Neural progenitor cell (in vitro differentiated cells): Measurements from ENCODE around the gene ADARB2. TPM values are rescaled to one million over a fixed set of nuclear protein-coding genes. Genes with fewer than 3 reads are reported as not detected.

Experiments
- DNase-seq: peaks from one replicate; pipeline ENCODE4 v3.0.0-alpha.2; 2016; ENCODE audit warnings: low spot score
- H2AFZ ChIP-seq: fragments of 200-600 bp; sonication (generic); replicated peaks from 2 replicates; pipeline ENCODE4 v1.6.1; 2016; ENCODE audit warnings: antibody characterized with exemption
- H3F3A ChIP-seq: fragments of 200-600 bp; sonication (generic); 2 replicates; pipeline ENCODE4 v1.6.1; 2016; ENCODE audit warnings: antibody characterized with exemption, low read depth
- H3K27ac ChIP-seq: fragments of 200-600 bp; sonication (generic); 2 replicates; pipeline ENCODE4 v1.5.1; 2016; ENCODE audit warnings: mild to moderate bottlenecking
- H3K27me3 ChIP-seq: fragments of 200-600 bp; sonication (generic); 2 replicates; pipeline ENCODE4 v1.6.1; 2016; ENCODE audit warnings: mild to moderate bottlenecking, moderate library complexity
- H3K36me3 ChIP-seq: fragments of 200-600 bp; sonication (generic); 2 replicates; pipeline ENCODE4 v1.5.1; 2016
- H3K4me1 ChIP-seq: fragments of 200-600 bp; sonication (generic); 2 replicates; pipeline ENCODE4 v1.6.1; 2016; ENCODE audit warnings: mixed run types
- H3K4me2 ChIP-seq: fragments of 200-600 bp; sonication (generic); 2 replicates; pipeline ENCODE4 v1.6.1; 2016
- H3K4me3 ChIP-seq: fragments of 200-600 bp; sonication (generic); 2 replicates; pipeline ENCODE4 v1.5.1; 2016
- H3K79me2 ChIP-seq: fragments of 200-600 bp; sonication (generic); 2 replicates; pipeline ENCODE4 v1.6.1; 2016; ENCODE audit warnings: low read depth
- H3K9ac ChIP-seq: fragments of 200-600 bp; sonication (generic); 2 replicates; pipeline ENCODE4 v1.6.1; 2016
- H3K9me3 ChIP-seq: fragments of 200-600 bp; sonication (generic); 2 replicates; pipeline ENCODE4 v1.5.1; 2016; ENCODE audit warnings: low read depth
- H4K20me1 ChIP-seq: fragments of 200-600 bp; sonication (generic); 2 replicates; pipeline ENCODE4 v1.6.1; 2016; ENCODE audit warnings: low read depth
- H3K27ac Mint-ChIP-seq: 3 replicates; pipeline ENCODE4 v1.8.0; 2021; ENCODE audit warnings: mixed read lengths
- H3K27me3 Mint-ChIP-seq: 2 replicates; pipeline ENCODE4 v1.8.0; 2022; ENCODE audit warnings: low read depth, mild to moderate bottlenecking, inconsistent platforms, moderate library complexity, mixed read lengths; ENCODE audit not compliant: insufficient read depth
- H3K36me3 Mint-ChIP-seq: 3 replicates; pipeline ENCODE4 v1.8.0; 2021; ENCODE audit warnings: mixed read lengths
- H3K4me1 Mint-ChIP-seq: 3 replicates; pipeline ENCODE4 v1.8.0; 2021; ENCODE audit warnings: mixed read lengths
- H3K4me3 Mint-ChIP-seq: 3 replicates; pipeline ENCODE4 v1.8.0; 2021; ENCODE audit warnings: mild to moderate bottlenecking, moderate library complexity, mixed read lengths
- H3K9me3 Mint-ChIP-seq: 3 replicates; pipeline ENCODE4 v1.8.0; 2020; ENCODE audit warnings: mixed read lengths
- CTCF ChIP-seq: fragments of 200-600 bp; sonication (generic); IDR thresholded peaks from 2 replicates; pipeline ENCODE4 v1.5.1; 2017; ENCODE audit warnings: antibody characterized with exemption, mild to moderate bottlenecking
- EZH2 ChIP-seq: fragments of 200-600 bp; sonication (generic); IDR thresholded peaks from 2 replicates; pipeline ENCODE4 v1.6.1; 2017; ENCODE audit warnings: antibody characterized with exemption, mild to moderate bottlenecking, moderate library complexity
- EZH2phosphoT487 ChIP-seq: fragments of 200-600 bp; sonication (generic); IDR thresholded peaks from 2 replicates; pipeline ENCODE4 v1.6.1; 2017; ENCODE audit warnings: antibody characterized with exemption
- total RNA-seq: library from RNA; depleted of rRNA; stranded (reverse); fragments of >200 nt; gene quantifications from 2 replicates; pipeline ENCODE4 v1.2.3, GENCODE V29; 2015; ENCODE audit warnings: low replicate concordance

The ADARB2 gene
- total RNA-seq, 1 donor from 2014 or later, result not detected

- Mint-ChIP-seq H3K4me3 (no peak overlapping the region), H3K27me3 (peaks cover 6% of the 10 kb centered on the region), H3K27ac (no peak overlapping the region), H3K9me3 (peaks cover 35% of the 10 kb centered on the region), H3K36me3 (peaks cover 2% of the 10 kb centered on the region), H3K4me1 (no peaks in the 10 kb centered on the region)
- no peak overlapping the region for H2AFZ ChIP-seq
- H3K79me2 ChIP-seq, result no peaks in the 10 kb centered on the region
- H3K9me3 ChIP-seq, result no peaks in the 10 kb centered on the region
- no peaks in the 10 kb centered on the region for H3K36me3 ChIP-seq
- no peaks in the 10 kb centered on the region for H3F3A ChIP-seq
- no peaks in the 10 kb centered on the region for H4K20me1 ChIP-seq
- H3K4me3 ChIP-seq, result no peak overlapping the region
- H3K4me1 ChIP-seq, result no peaks in the 10 kb centered on the region
- H3K4me2 ChIP-seq, result no peak overlapping the region
- DNase-seq, result no peak
- no peak for TF ChIP-seq CTCF
- TF ChIP-seq EZH2phosphoT487, result no peak
- no peak for TF ChIP-seq EZH2
- H3K27ac ChIP-seq, result no peak overlapping the region
- no peaks in the 10 kb centered on the region for H3K27me3 ChIP-seq
- no peak overlapping the region for H3K9ac ChIP-seq
Observed at GRCh38 chr10:1706256-1706655, 31.1 kb downstream of the ADARB2 start.

- Histone ChIP-seq H3K9me3 (no peaks in the 10 kb centered on the region), H3K36me3 (no peaks in the 10 kb centered on the region), H3F3A (peaks cover 7% of the 10 kb centered on the region), H3K79me2 (no peaks in the 10 kb centered on the region), H3K27ac (no peak overlapping the region), H3K4me3 (no peak overlapping the region), H2AFZ (no peak overlapping the region), H4K20me1 (no peaks in the 10 kb centered on the region), H3K27me3 (no peaks in the 10 kb centered on the region), H3K4me1 (no peaks in the 10 kb centered on the region), H3K4me2 (no peak overlapping the region), H3K9ac (no peak overlapping the region)
- no peak for TF ChIP-seq EZH2
- no peak for TF ChIP-seq EZH2phosphoT487
- TF ChIP-seq CTCF, result peak; percentile 32
- H3K36me3 Mint-ChIP-seq, result peaks cover 3% of the 10 kb centered on the region
- H3K4me1 Mint-ChIP-seq, result no peaks in the 10 kb centered on the region
- peaks cover 13% of the 10 kb centered on the region for H3K9me3 Mint-ChIP-seq
- no peaks in the 10 kb centered on the region for H3K27me3 Mint-ChIP-seq
- no peak overlapping the region for H3K4me3 Mint-ChIP-seq
- no peak for DNase-seq
- no peak overlapping the region for H3K27ac Mint-ChIP-seq
Observed at GRCh38 chr10:1698185-1698584, 39.1 kb downstream of the ADARB2 start.

GRCh38 chr10:1696106-1696505 lies 41.2 kb downstream of the ADARB2 start:
- Mint-ChIP-seq H3K4me1 (no peaks in the 10 kb centered on the region), H3K4me3 (no peak overlapping the region), H3K27me3 (no peaks in the 10 kb centered on the region), H3K36me3 (peaks cover 2% of the 10 kb centered on the region), H3K9me3 (peaks cover 2% of the 10 kb centered on the region), H3K27ac (no peak overlapping the region)
- no peak for DNase-seq
- Histone ChIP-seq H3K4me1 (no peaks in the 10 kb centered on the region), H3K4me3 (no peak overlapping the region), H4K20me1 (no peaks in the 10 kb centered on the region), H3K9me3 (no peaks in the 10 kb centered on the region), H3K36me3 (no peaks in the 10 kb centered on the region), H2AFZ (no peak overlapping the region), H3K4me2 (no peak overlapping the region), H3K27ac (no peak overlapping the region), H3K9ac (no peak overlapping the region), H3K27me3 (no peaks in the 10 kb centered on the region), H3K79me2 (no peaks in the 10 kb centered on the region), H3F3A (peaks cover 7% of the 10 kb centered on the region)
- no peak for TF ChIP-seq CTCF
- no peak for TF ChIP-seq EZH2
- TF ChIP-seq EZH2phosphoT487, result no peak
